Sigmoid colon (tissue), 7 donors: ENCODE measurements around the gene DNMT3B. TPM values are rescaled to one million over a fixed set of nuclear protein-coding genes. Genes with fewer than 3 reads are reported as not detected.

Experiments used
- DNase-seq: peaks from one replicate; pipeline ENCODE4 v3.0.0-alpha.2; 2019
- H3K27ac ChIP-seq, 4 donors: fragments of 200-600 bp; sonication (generic); one replicate each; pipeline ENCODE4 v1.5.1; 2016 to 2019; ENCODE audit warnings: mild to moderate bottlenecking in 1 of 4
- H3K27me3 ChIP-seq, 3 donors: fragments of 200-600 bp; sonication (generic); one replicate each; pipeline ENCODE4 v1.5.1; 2019; ENCODE audit warnings: mild to moderate bottlenecking in 1 of 3
- H3K36me3 ChIP-seq, 4 donors: fragments of 200-600 bp; sonication (generic); one replicate each; pipeline ENCODE4 v1.5.1; 2016 to 2019
- H3K4me1 ChIP-seq, 4 donors: fragments of 200-600 bp; sonication (generic); one replicate each; pipeline ENCODE4 v1.5.1; 2017 to 2019
- H3K4me3 ChIP-seq, 4 donors: fragments of 200-600 bp; sonication (generic); one replicate each; pipeline ENCODE4 v1.5.1; 2017 to 2019; ENCODE audit warnings: mild to moderate bottlenecking in 2 of 4, moderate library complexity in 1 of 4
- H3K9me3 ChIP-seq, 4 donors: fragments of 200-600 bp in 3 of 4; sonication (generic) in 3 of 4; one replicate each; pipeline versions ENCODE4 v1.5.1 to v1.6.1; 2013 to 2019
- CTCF ChIP-seq, 4 experiments: fragments of 450-650 bp in 3 of 4; fragments of 200-600 bp in 1 of 4; IDR thresholded peaks; one replicate each; pipeline ENCODE4 v1.5.1; 2016 to 2019; ENCODE audit warnings: antibody characterized with exemption in 4 of 4, mild to moderate bottlenecking in 3 of 4, moderate library complexity in 2 of 4
- EP300 ChIP-seq, 4 donors: sonication (generic); formaldehyde crosslinking; IDR thresholded peaks; one replicate each; pipeline ENCODE4 v1.6.1; 2017; ENCODE audit warnings: antibody characterized with exemption in 4 of 4
- POLR2A ChIP-seq, 2 donors: fragments of 450-650 bp; IDR thresholded peaks; one replicate each; pipeline ENCODE4 v1.6.1; 2016; ENCODE audit warnings: antibody characterized with exemption in 2 of 2, mild to moderate bottlenecking in 2 of 2, moderate library complexity in 2 of 2
- POLR2AphosphoS5 ChIP-seq, 4 donors: sonication (generic); formaldehyde crosslinking; IDR thresholded peaks; one replicate each; pipeline ENCODE4 v1.6.1; 2017; ENCODE audit warnings: antibody characterized with exemption in 4 of 4
- WGBS, 2 donors: extraction: QIAGEN DNeasy Blood & Tissue Kit; methylation state at CpG; one replicate each; pipeline ENCODE4 v1.1.7; 2013; 5-methylcytosine and 5-hydroxymethylcytosine counted together
- intact Hi-C: fragments of 100-400 bp; cut with DNase I; formaldehyde crosslinking; loops from one replicate; pipeline ENCODE4 v1.15.1; 2023
- polyA plus RNA-seq, 3 donors: library from polyadenylated mRNA; stranded (reverse); fragments of 200-250 nt; gene quantifications; one replicate each; pipeline ENCODE4 v1.2.3, GENCODE V29; 2013
- total RNA-seq, 4 donors: library from RNA; depleted of rRNA; stranded (reverse); fragments of >200 nt; gene quantifications; one replicate each; pipeline ENCODE4 v1.1.0, GENCODE V29; 2016
- donor health status: healthy with polysubstance abuse.
- donor health status: Bipolar disorder and iron deficiency.
- donor health status: healthy.

The DNMT3B gene
- total and polyA plus RNA-seq, 7 donors = 0.36 to 1.7 (median 0.60) TPM; not detected in 1

GRCh38 chr20:32780278-32780677 is 18.1 kb downstream of the DNMT3B start:
- 94 to 95% methylated on average over 16 of the region's 16 CpGs for WGBS, 2 donors
- no peak overlapping the region for H3K4me3 ChIP-seq
- intact Hi-C loops = no loop called here
- H3K36me3 ChIP-seq = peaks cover 0 to 6% (median 0%) of the 10 kb centered on the region in 4 donors
- no peak for DNase-seq
- H3K27ac ChIP-seq = no peak overlapping the region
- no peaks in the 10 kb centered on the region for H3K9me3 ChIP-seq
- H3K4me1 ChIP-seq = peaks cover 0 to 13% (median 9%) of the 10 kb centered on the region in 4 donors
- no peaks in the 10 kb centered on the region for H3K27me3 ChIP-seq
- TF ChIP-seq POLR2A (IDR thresholded peaks at IDR 0.05) = no peak
- TF ChIP-seq EP300 (IDR thresholded peaks at IDR 0.05) = no peak
- TF ChIP-seq CTCF (IDR thresholded peaks at IDR 0.05) = no peak
- TF ChIP-seq POLR2AphosphoS5 (IDR thresholded peaks at IDR 0.05) = no peak

- no peak overlapping the region for H3K27ac ChIP-seq
- peaks cover 0 to 13% (median 9%) of the 10 kb centered on the region in 4 donors for H3K4me1 ChIP-seq
- H3K36me3 ChIP-seq = peaks cover 0 to 7% (median 0%) of the 10 kb centered on the region in 4 donors
- H3K9me3 ChIP-seq = no peaks in the 10 kb centered on the region
- H3K4me3 ChIP-seq = no peak overlapping the region
- WGBS, 2 donors = 90 to 92% methylated on average over 18 of the region's 18 CpGs
- TF ChIP-seq POLR2A (IDR thresholded peaks at IDR 0.05) (no peak), EP300 (IDR thresholded peaks at IDR 0.05) (no peak), POLR2AphosphoS5 (IDR thresholded peaks at IDR 0.05) (no peak), CTCF (IDR thresholded peaks at IDR 0.05) (no peak)
- DNase-seq = no peak
- no peaks in the 10 kb centered on the region for H3K27me3 ChIP-seq
- intact Hi-C loops = no loop called here
Measured at GRCh38 chr20:32780749-32781655, 18.8 kb downstream of the DNMT3B start.

- DNase-seq = no peak
- Histone ChIP-seq H3K36me3 (peaks cover 0 to 7% (median 0%) of the 10 kb centered on the region in 4 donors), H3K4me1 (no peaks in the 10 kb centered on the region), H3K4me3 (no peak overlapping the region), H3K9me3 (no peaks in the 10 kb centered on the region), H3K27ac (no peak overlapping the region), H3K27me3 (no peaks in the 10 kb centered on the region)
- TF ChIP-seq POLR2AphosphoS5 (IDR thresholded peaks at IDR 0.05) (no peak), CTCF (IDR thresholded peaks at IDR 0.05) (no peak), POLR2A (IDR thresholded peaks at IDR 0.05) (no peak), EP300 (IDR thresholded peaks at IDR 0.05) (no peak)
- WGBS, 2 donors = 93 to 94% methylated on average over 13 of the region's 13 CpGs
- intact Hi-C loops = no loop called here
Measured at GRCh38 chr20:32784369-32785080, 22.3 kb downstream of the DNMT3B start.

- DNase-seq = no peak
- intact Hi-C loops = no loop called here
- Histone ChIP-seq H3K9me3 (no peaks in the 10 kb centered on the region), H3K36me3 (peaks cover 0 to 7% (median 0%) of the 10 kb centered on the region in 4 donors), H3K4me1 (no peaks in the 10 kb centered on the region), H3K4me3 (no peak overlapping the region), H3K27ac (no peak overlapping the region), H3K27me3 (no peaks in the 10 kb centered on the region)
- TF ChIP-seq POLR2A (IDR thresholded peaks at IDR 0.05) = no peak
- no peak for TF ChIP-seq CTCF (IDR thresholded peaks at IDR 0.05)
- TF ChIP-seq EP300 (IDR thresholded peaks at IDR 0.05) = no peak
- no peak for TF ChIP-seq POLR2AphosphoS5 (IDR thresholded peaks at IDR 0.05)
- 96% methylated on average over 16 of the region's 16 CpGs for WGBS, 2 donors
Measured at GRCh38 chr20:32786059-32786760, 24.0 kb downstream of the DNMT3B start.
